HG02885 (cell line): ENCODE data around the gene NDUFV1.
"Not testable (repeated sequence)": the region's sequence is repeated elsewhere in the genome, so short reads cannot be mapped to it uniquely, and the experiment has no call there.

Source experiments
- ATAC-seq: cut with Tn5 transposase; IDR thresholded peaks from one replicate; pipeline ENCODE4 v1.9.1; 2021; ENCODE audit warnings: mild to moderate bottlenecking; ENCODE audit not compliant: unreplicated experiment, poor library complexity

NDUFV1 gene

GRCh38 chr11:67622905-67623304 lies 16.2 kb downstream of the NDUFV1 start:
- not testable (repeated sequence) for ATAC-seq

GRCh38 chr11:67623795-67624194 lies 17.1 kb downstream of the NDUFV1 start:
- ATAC-seq = not testable (repeated sequence)

- ATAC-seq = not testable (repeated sequence)
Measured at GRCh38 chr11:67626131-67626833, 19.5 kb downstream of the NDUFV1 start.

- no peak for ATAC-seq
Measured at GRCh38 chr11:67626970-67627369, 20.2 kb downstream of the NDUFV1 start.

GRCh38 chr11:67627441-67627811 lies 20.7 kb downstream of the NDUFV1 start:
- ATAC-seq = no peak

- ATAC-seq = no peak
Measured at GRCh38 chr11:67627812-67628624, 21.3 kb downstream of the NDUFV1 start.

GRCh38 chr11:67628710-67629385 lies 22.1 kb downstream of the NDUFV1 start:
- ATAC-seq = no peak

- peak; percentile 40 for ATAC-seq
Measured at GRCh38 chr11:67629386-67630227, 22.9 kb downstream of the NDUFV1 start, which contains the start of gene NUDT8. TSS of gene NUDT8 (minus strand) at chr11:67629937. CDS start at chr11:67629911, 26 bp downstream.

GRCh38 chr11:67630228-67630942 lies 23.6 kb downstream of the NDUFV1 start:
- peak; percentile 68 for ATAC-seq

GRCh38 chr11:67630943-67631331 lies 24.2 kb downstream of the NDUFV1 start:
- ATAC-seq = no peak

- ATAC-seq = no peak
Measured at GRCh38 chr11:67631411-67631810, 24.7 kb downstream of the NDUFV1 start.

- no peak for ATAC-seq
Measured at GRCh38 chr11:67631853-67632174, 25.1 kb downstream of the NDUFV1 start.

- no peak for ATAC-seq
Measured at GRCh38 chr11:67632175-67632981, 25.6 kb downstream of the NDUFV1 start.

GRCh38 chr11:67632982-67633755 lies 26.4 kb downstream of the NDUFV1 start:
- no peak for ATAC-seq

GRCh38 chr11:67633758-67634365 lies 27.1 kb downstream of the NDUFV1 start:
- no peak for ATAC-seq

GRCh38 chr11:67634366-67635230 lies 27.9 kb downstream of the NDUFV1 start:
- ATAC-seq = no peak

GRCh38 chr11:67635231-67635521 lies 28.4 kb downstream of the NDUFV1 start:
- ATAC-seq = no peak
